ENCODE measurements around the gene LAS1L. TPM values are rescaled to one million over a fixed set of nuclear protein-coding genes. Genes with fewer than 3 reads are reported as not detected.

The LAS1L gene
- 10 to 100 TPM; 34.4 to 37.7 TPM for total RNA-seq

DNA sequence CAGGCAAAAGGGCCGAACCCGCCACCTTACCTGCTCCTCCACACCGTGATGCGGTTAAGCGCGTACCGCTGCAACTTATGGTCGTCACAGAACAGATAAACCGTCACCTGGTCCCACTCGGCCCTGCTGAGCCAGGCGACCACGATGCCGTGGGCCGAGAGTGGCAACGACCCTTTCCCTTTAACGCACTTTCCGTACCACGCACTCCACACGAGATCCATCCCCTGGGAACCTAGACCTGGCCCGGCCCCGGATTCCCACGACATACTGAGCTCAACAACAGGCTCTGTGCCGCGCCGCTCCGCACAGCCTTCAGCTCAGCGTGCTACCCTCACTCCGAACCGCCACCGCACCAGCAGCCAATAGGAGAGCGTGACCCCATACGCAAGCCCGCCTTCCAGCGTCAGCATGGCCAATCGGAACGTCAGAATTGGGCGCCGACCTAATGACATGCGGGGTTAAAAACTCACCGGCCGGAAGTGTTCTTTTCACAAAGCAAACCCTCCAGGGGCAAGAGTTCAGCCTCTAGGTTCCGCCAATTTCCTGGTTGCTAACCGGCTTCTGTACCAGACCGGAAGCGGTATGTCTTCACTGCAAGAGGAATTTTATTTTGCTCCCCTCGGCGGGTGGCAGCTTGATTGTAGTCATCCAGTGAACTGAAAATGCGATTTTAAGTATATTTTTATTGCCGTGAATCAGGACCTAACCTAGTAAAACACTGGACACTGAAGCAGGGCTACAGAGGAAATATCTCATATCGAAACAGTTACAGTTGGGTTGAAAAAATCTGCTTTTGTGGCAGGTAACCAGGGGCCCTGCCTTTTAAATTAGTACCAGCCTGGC lies at the start of gene LAS1L:
LAS1L (minus strand) TSS at position 338 of the 843 bp plus-strand sequence; CDS start at position 266, 72 bp downstream.

Other genes starting within 250 kb of the LAS1L start
- 100 to 1,000 TPM; 596 to 600 TPM for gene MSN, start 132.9 kb upstream of the LAS1L start, total RNA-seq